Activated CD4-positive, alpha-beta T cell treated with anti-CD3 and anti-CD28 coated beads, Interleukin-2, amount 50 U/mL, for 48 hours (primary cell): ENCODE data around the gene GOLGA6A.
"Not testable (repeated sequence)": the region's sequence is repeated elsewhere in the genome, so short reads cannot be mapped to it uniquely, and the experiment has no call there.

Source experiments
- DNase-seq, 2 experiments: peaks; one replicate each; pipeline ENCODE4 v3.0.0-alpha.2; 2020

Gene GOLGA6A

DNA sequence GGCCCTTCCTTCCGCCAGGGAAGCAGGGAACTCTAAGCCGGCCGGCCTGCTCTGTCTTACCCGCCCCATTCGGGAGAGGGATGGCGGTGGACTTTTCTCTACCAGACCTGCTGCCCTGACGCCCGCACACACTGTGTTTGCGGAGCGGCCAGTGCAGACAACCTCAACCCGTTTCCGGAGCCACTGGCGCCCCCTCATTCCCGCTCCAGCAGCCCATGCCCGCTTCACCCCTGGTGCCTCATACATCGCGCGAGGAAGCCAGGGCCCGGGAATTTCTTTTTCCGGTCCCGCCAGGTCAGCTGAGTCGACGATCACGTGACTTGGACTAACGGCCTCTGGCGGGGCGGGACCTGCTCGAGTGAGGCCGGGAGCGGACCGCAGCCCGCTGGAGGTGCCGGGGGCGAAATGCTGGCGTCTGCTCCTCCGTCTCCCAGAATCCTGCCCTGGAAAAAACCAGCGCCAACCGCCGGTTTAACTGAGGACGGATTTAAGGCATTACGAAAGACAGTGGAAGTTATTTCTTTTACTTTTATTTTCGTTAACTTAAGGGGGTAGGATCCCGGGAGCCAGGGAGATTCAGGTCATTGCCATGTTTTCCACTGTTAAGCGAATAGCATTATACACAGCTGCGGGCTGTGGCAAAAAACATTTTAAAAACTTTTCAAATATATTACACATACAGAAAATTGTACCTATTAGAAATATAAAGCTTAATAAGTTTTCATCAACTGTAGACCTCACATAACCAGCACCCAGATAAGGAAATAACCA lies 17.8 kb upstream of the GOLGA6A start:
- peak; percentile 87 to 89 for DNase-seq

DNA sequence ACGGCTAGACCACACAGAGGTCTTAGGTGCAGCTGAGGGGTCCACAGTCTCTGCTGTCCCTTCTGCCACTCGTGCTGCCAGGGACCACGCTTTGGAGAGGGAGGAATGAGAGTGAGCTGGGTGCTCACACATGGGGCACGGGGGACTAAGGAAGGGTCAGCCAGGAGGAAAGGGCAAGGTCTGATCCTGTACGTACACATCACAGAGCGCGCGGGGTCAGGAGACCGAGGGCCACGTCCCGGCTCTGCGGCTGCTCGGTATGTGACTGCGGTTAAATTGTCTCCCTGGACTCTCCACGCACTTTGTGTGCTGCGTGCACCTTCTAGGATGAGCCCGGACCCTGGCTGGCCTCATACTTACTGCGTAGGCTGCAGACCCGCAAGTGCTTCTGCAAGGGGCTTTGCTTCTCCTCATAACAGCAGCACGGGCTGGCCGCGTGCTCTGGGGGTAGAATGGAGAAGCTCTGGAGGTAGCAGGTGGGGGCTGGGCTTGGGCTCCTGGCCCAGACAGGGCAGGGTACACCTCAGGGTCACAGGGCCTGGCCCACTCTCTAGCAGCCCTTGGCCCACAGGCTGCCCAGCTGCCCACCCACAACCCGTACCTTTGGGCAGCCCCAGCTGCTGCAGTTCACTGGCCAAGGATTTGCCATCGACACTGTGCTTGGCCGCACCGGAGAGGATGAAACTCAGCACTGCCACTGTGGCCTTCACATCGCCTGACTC lies 14.6 kb upstream of the GOLGA6A start:
- DNase-seq, result not testable (repeated sequence)

- DNase-seq, result not testable (repeated sequence)
Observed at GRCh38 chr15:74095610-74096009, 13.3 kb upstream of the GOLGA6A start.

- DNase-seq, result not testable (repeated sequence)
Observed at GRCh38 chr15:74094567-74094966, 12.2 kb upstream of the GOLGA6A start.

DNA sequence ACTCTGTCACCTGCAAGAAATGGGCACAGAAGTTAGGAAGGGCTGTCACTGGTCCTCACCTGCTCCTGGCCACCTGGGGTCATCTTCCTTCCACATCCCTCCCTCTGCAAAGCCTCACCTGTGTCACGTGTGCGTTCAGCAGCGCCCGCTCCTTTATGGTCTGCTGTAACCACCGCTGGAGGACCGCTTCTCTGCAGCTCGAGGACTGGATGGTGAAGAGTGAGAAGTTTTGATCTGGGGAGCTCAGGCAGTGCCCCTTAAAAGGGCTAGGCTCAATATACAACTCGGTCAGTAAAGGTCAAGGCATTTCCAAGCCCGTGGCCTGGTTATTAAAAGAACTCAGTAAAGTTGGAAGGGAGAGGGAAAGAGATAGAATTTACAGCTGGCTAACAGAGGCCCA lies 6.6 kb downstream of the GOLGA6A start:
- not testable (repeated sequence) for DNase-seq

GRCh38 chr15:74072614-74073337 lies 9.6 kb downstream of the GOLGA6A start:
- DNase-seq, result peak; percentile 52 to 60

GRCh38 chr15:74072132-74072531 lies 10.2 kb downstream of the GOLGA6A start:
- not testable (repeated sequence) for DNase-seq

DNA sequence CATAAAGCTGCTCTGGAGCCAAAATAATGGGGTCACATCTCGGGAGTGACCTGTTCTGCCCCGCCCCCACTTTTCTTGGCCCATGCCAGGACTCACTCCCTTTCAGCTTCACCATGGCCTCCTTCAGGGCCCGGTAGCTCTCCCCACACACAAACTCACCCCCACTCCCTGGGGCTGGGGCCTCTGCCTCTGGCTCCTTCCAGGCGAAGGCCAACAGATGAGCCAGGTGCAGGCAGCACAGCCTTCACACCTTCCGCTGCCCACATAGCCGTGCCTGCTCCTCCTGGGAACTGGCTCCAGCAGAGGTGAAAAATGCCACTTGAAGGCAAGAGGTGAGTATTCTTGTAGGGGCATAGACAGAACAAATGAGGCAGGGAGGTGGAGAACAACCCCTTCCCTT lies 10.7 kb downstream of the GOLGA6A start:
- DNase-seq, result not testable (repeated sequence)

- DNase-seq, result peak; percentile 61 to 67
Observed at GRCh38 chr15:74065684-74066411, 16.5 kb downstream of the GOLGA6A start.

DNA sequence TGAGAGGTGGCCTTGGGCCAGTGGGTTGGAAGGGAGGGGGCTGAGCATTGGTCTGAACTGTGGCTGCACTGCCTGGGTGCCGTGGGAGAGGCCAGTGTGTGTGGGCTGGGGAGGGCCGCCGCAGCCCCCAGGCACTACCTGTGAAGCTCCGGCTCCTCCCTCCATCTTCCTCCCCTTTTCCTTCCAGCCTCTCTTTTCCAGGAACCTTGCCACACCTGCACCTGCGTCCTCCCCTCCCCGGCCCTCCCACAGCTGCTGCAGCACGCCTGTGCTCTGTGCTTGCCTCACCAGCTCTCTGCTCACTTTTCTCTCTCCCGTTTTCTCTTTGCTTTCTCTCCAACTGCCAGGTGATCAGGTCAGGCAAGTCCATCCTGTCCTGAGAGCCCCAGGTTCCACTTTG lies 17.5 kb downstream of the GOLGA6A start:
- not testable (repeated sequence) for DNase-seq

DNA sequence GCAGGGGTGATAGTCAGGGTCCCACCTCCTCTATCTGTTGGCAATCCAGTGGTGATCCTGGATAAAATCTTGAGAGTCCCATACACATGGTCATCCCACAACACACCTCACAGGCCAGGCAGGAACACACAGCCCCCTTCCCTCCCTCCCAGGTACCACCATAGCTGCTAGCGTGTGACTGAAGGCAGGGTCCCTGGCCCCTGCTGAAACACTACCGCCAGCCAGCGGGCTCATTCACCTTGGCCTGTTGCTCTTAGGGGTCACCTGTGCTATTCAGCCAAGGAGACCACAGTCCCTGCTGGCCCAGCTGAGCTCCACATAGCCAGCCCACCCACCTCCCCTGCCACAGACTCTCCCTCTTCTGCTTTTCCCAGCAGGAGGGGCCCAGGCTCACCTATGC lies 18.2 kb downstream of the GOLGA6A start:
- DNase-seq, result not testable (repeated sequence)

DNA sequence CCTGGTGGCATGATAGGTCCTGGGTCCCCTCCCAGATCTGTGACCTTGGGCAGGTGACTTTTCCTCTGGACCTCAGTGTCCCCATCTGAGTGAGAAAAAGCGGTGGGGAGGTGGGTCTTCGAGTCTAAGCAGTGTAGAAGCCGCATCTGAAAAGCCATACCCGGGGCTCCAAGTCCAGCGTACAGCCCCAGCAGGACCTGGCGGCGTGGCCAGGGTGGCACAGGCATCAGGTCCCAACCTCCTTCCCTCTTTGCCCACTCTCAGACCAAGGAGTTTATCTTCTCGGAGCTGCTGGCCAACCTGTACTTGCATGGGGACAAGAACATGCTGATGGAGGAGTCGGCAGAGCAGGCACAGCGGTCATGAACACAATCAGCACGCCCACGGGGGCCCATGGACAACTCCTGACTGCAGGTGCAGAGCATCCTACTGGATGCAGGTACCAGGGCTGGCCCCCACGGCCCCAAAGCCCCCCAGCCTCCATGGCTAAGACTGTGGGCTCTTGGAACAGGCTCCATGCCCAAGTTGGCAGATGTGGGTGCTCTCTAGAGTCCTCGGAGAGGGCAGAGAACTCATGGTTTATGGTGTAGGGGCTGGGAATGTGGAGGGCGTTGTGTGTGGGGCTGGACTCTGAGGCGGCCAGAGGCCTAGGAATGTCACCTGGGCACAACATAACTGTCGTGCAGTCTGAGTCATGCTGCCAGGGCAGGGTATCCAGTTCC lies 18.8 kb downstream of the GOLGA6A start:
- not testable (repeated sequence) for DNase-seq

DNA sequence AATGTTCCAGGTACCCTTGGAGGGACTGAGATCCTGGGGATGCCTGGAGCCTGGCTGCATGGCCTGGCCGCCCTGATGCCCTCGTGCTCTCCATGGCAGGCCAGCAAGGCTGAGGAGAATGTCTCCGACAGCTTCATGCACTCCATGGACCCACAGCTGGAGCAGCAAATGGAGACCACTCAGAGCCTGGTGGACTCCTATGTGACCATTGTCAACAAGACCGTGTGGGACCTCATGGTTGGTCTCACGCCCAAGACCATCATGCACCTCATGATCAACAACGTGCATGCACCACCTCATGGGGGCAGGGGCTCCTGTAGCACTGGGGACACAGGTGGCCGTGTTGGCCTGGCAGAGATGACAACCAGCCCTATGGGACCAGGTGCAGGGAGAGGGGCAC lies 19.7 kb downstream of the GOLGA6A start:
- DNase-seq, result no peak

- DNase-seq, result no peak
Observed at GRCh38 chr15:74062236-74062635, 20.1 kb downstream of the GOLGA6A start.

- no peak for DNase-seq
Observed at GRCh38 chr15:74060251-74060650, 22.1 kb downstream of the GOLGA6A start.

DNA sequence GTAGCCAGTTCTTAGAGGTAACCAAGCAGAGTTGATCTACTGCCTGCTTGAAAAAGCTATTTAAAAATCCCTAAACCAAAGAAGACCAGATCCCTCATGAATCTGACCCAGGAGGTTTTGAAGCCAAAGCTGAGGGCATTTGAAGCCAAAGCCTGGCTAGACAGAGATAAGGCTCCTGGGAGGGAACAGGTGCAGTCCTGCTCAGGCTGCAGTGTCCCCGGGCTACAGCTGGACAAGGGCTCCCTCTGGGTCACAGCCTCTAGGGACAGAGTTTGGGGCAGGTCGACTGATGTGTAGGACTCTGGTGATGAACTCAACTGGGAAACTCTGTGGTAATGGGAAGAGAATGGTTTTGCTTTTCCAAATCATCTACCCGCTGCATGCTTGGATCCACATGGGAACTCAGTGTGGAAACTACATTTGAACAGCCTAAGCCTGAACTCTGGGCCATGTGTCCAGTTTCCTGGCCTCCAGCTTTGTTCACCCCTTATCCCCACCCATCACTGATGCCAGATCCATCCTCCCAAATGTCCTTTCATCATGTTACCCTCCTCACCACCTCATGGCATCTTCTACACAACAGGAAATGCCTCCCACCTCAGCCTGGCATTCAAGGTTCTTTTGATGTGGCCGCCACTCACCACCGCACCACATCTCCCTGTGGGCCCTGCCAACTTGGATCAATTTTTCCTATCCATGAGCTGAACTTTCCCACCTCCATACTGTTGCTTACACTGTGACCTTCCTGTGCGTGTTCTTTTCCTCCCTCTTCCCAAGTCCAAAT lies 23.1 kb downstream of the GOLGA6A start:
- not testable (repeated sequence) for DNase-seq

DNA sequence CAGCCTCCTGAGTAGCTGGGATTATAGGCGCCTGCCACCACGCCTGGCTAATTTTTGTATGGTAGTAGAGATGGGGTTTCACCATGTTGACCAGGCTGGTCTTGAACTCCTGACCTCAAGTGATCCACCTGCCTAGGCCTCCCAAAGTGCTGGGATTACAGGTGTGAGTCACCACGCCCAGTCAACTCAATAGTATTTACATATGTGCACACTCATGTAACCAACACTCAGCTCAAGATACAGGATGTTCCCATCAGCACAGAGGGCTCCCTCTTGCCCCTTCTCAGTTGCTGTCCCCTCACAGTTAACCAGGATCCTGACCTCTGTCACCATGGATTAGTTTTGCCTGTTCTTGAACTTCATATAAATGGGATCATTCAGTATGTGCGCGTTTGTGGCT lies 26.0 kb downstream of the GOLGA6A start:
- not testable (repeated sequence) for DNase-seq

DNA sequence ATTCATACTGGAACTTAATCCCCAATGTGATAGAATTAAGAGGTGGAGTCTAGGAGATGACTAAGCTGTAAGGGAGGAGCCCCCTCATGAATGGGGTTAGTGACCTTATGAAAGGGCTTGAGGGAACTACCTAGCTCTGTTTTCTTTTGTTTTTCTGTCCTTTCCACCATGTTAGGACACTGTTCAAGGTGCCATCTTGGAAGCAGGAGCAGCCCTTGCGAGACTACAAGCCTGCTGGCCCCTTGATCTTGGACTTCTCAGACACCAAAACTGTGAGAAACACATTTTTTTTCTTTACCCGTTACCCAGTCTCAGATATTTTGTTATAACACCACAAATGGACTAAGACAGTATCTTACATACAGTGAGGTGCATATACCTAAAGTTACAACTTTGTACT lies 26.5 kb downstream of the GOLGA6A start:
- DNase-seq, result no peak

GRCh38 chr15:74053941-74054529 lies 28.3 kb downstream of the GOLGA6A start:
- peak; percentile 75 to 79 for DNase-seq

DNA sequence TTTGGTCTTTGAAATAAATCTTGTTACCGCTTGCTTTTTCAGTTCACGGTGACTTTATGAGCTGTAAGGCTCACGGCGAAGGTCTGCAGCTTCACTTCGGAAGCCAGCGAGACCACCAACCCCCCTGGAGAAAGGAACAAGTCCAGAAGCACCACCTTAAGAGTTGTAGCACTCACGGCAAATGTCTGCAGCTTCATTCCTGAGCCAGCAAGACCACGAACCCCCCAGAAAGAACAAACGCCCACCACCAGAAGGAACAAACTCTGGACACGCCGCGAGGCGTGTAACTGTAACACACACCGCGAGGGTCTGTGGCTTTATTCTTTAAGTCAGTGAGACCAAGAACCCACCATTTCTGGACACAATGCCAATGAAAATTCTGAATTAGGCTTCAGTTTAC lies 28.8 kb downstream of the GOLGA6A start:
- no peak for DNase-seq
